HG02759 (cell line): ENCODE measurements around the gene UBA3.

Experiments
- ATAC-seq: cut with Tn5 transposase; IDR thresholded peaks from one replicate; pipeline ENCODE4 v1.9.1; 2021; ENCODE audit warnings: mild to moderate bottlenecking, moderate library complexity; ENCODE audit not compliant: unreplicated experiment

The UBA3 gene

GRCh38 chr3:69072928-69073327 is 7.2 kb downstream of the UBA3 start:
- ATAC-seq = no peak

- ATAC-seq = no peak
These were observed 14.0 kb downstream of the UBA3 start for GRCh38 chr3:69066121-69066520.

- no peak for ATAC-seq
These were observed 14.7 kb downstream of the UBA3 start for GRCh38 chr3:69065318-69065964.

- no peak for ATAC-seq
These were observed 16.5 kb downstream of the UBA3 start for GRCh38 chr3:69063636-69064035.

GRCh38 chr3:69059688-69060087 is 20.5 kb downstream of the UBA3 start:
- ATAC-seq = no peak

- ATAC-seq = no peak
These were observed 21.3 kb downstream of the UBA3 start for GRCh38 chr3:69058947-69059224.

GRCh38 chr3:69058180-69058946 is 21.8 kb downstream of the UBA3 start:
- ATAC-seq = peak; percentile 99

GRCh38 chr3:69052472-69052898 is 27.7 kb downstream of the UBA3 start:
- peak; percentile 4 for ATAC-seq

GRCh38 chr3:69051756-69052471 is 28.3 kb downstream of the UBA3 start, which contains the start of gene TMF1:
Gene TMF1, minus strand, starts transcription at chr3:69052333. Its CDS starts 247 bp downstream, at chr3:69052086.
- peak; percentile 95 for ATAC-seq

GRCh38 chr3:69048990-69049389 is 31.2 kb downstream of the UBA3 start:
- no peak for ATAC-seq

- no peak for ATAC-seq
These were observed 35.6 kb downstream of the UBA3 start for GRCh38 chr3:69044608-69045007.

- ATAC-seq = no peak
These were observed 46.7 kb downstream of the UBA3 start for GRCh38 chr3:69033470-69033869.

- ATAC-seq = no peak
These were observed 47.4 kb downstream of the UBA3 start for GRCh38 chr3:69032737-69033136.

- ATAC-seq = no peak
These were observed 48.0 kb downstream of the UBA3 start for GRCh38 chr3:69032142-69032541.

GRCh38 chr3:69031635-69032034 is 48.5 kb downstream of the UBA3 start:
- ATAC-seq = no peak

- ATAC-seq = no peak
These were observed 59.3 kb downstream of the UBA3 start for GRCh38 chr3:69020857-69021256.

- ATAC-seq = no peak
These were observed 59.7 kb downstream of the UBA3 start for GRCh38 chr3:69020424-69020823.

- no peak for ATAC-seq
These were observed 63.3 kb downstream of the UBA3 start for GRCh38 chr3:69016901-69017300.

GRCh38 chr3:69016102-69016501 is 64.1 kb downstream of the UBA3 start:
- ATAC-seq = no peak

GRCh38 chr3:69014022-69014580 is 66.1 kb downstream of the UBA3 start:
- no peak for ATAC-seq

- ATAC-seq = peak; percentile 85
These were observed 66.7 kb downstream of the UBA3 start, which contains the start of gene EOGT for GRCh38 chr3:69013253-69014021. Gene EOGT, minus strand, starts transcription at chr3:69013684. Its CDS starts 3,838 bp downstream, at chr3:69009846.
